ENCODE measurements around the gene MEN1. TPM values are rescaled to one million over a fixed set of nuclear protein-coding genes. Genes with fewer than 3 reads are reported as not detected.

The MEN1 gene
- total RNA-seq, 1 donor from 2014 or later, result 23.5 TPM

- H3K4me3 ChIP-seq (ENCODE audit: low read depth, low read length), result no peak overlapping the region
- no peak for DNase-seq (ENCODE audit: low read depth)
- TF ChIP-seq CTCF (conservative IDR thresholded peaks at IDR 0.05; ENCODE audit: low read depth, low read length), result no peak
These were observed 17.9 kb downstream of the MEN1 start for GRCh38 chr11:64792482-64792881.

GRCh38 chr11:64791781-64792291 is 18.5 kb downstream of the MEN1 start:
- TF ChIP-seq CTCF (conservative IDR thresholded peaks at IDR 0.05; ENCODE audit: low read depth, low read length), result no peak
- no peak for DNase-seq (ENCODE audit: low read depth)
- H3K4me3 ChIP-seq (ENCODE audit: low read depth, low read length), result no peak overlapping the region

GRCh38 chr11:64790205-64791095 is 19.9 kb downstream of the MEN1 start:
- H3K4me3 ChIP-seq (ENCODE audit: low read depth, low read length), result no peak overlapping the region
- TF ChIP-seq CTCF (conservative IDR thresholded peaks at IDR 0.05; ENCODE audit: low read depth, low read length), result no peak
- no peak for DNase-seq (ENCODE audit: low read depth)

GRCh38 chr11:64789331-64790204 is 20.8 kb downstream of the MEN1 start:
- no peak for DNase-seq (ENCODE audit: low read depth)
- H3K4me3 ChIP-seq (ENCODE audit: low read depth, low read length), result no peak overlapping the region
- no peak for TF ChIP-seq CTCF (conservative IDR thresholded peaks at IDR 0.05; ENCODE audit: low read depth, low read length)

- no peak for TF ChIP-seq CTCF (conservative IDR thresholded peaks at IDR 0.05; ENCODE audit: low read depth, low read length)
- no peak for DNase-seq (ENCODE audit: low read depth)
- no peak overlapping the region for H3K4me3 ChIP-seq (ENCODE audit: low read depth, low read length)
These were observed 21.8 kb downstream of the MEN1 start for GRCh38 chr11:64788321-64789215.

Data from epithelial cell of proximal tubule (primary cell).